HepG2 (cell line): Measurements from ENCODE around the gene ACOT13. TPM values are rescaled to one million over a fixed set of nuclear protein-coding genes. Genes with fewer than 3 reads are reported as not detected.

ENCODE experiments used
- AGO1 ChIP-seq: fragments of 200-400 bp; formaldehyde crosslinking; IDR thresholded peaks from 2 replicates; pipeline ENCODE4 v1.6.1; 2017; ENCODE audit warnings: mild to moderate bottlenecking, low read depth, low read length, moderate library complexity; ENCODE audit not compliant: poor library complexity, severe bottlenecking
- CENPX ChIP-seq: sonication (generic); formaldehyde crosslinking; IDR thresholded peaks from 2 replicates; pipeline ENCODE4 v1.9.0; 2021; ENCODE audit warnings: mild to moderate bottlenecking, missing genetic modification reagents, moderate library complexity
- CHCHD3 ChIP-seq: sonication (generic); formaldehyde crosslinking; IDR thresholded peaks from 2 replicates; pipeline ENCODE4 v1.8.0; 2022; ENCODE audit warnings: mild to moderate bottlenecking, missing genetic modification reagents, moderate library complexity
- IKZF4 ChIP-seq: sonication (generic); formaldehyde crosslinking; IDR thresholded peaks from 2 replicates; pipeline ENCODE4 v1.5.1; 2020; ENCODE audit warnings: borderline replicate concordance, mild to moderate bottlenecking, low read depth, missing genetic modification reagents; ENCODE audit errors: not compliant biosample characterization
- NFRKB ChIP-seq: fragments of 450-650 bp; IDR thresholded peaks from 2 replicates; pipeline ENCODE4 v1.6.1; 2017
- NR1H2 ChIP-seq: sonication (generic); formaldehyde crosslinking; IDR thresholded peaks from 2 replicates; pipeline ENCODE4 v1.8.1; 2022; ENCODE audit warnings: low read depth, missing genetic modification reagents, borderline replicate concordance
- SNAPC2 ChIP-seq: sonication (generic); formaldehyde crosslinking; IDR thresholded peaks from 2 replicates; pipeline ENCODE4 v1.8.1; 2022; ENCODE audit warnings: mild to moderate bottlenecking, missing genetic modification reagents
- ZBTB7B ChIP-seq: sonication (generic); formaldehyde crosslinking; IDR thresholded peaks from 2 replicates; pipeline ENCODE4 v1.4.0; 2020; ENCODE audit warnings: missing genetic modification reagents
- ZNF432 ChIP-seq: sonication (generic); formaldehyde crosslinking; IDR thresholded peaks from 2 replicates; pipeline ENCODE4 v1.5.0; 2020; ENCODE audit warnings: missing genetic modification reagents, mild to moderate bottlenecking, borderline replicate concordance
- ZNF441 ChIP-seq: sonication (generic); formaldehyde crosslinking; IDR thresholded peaks from 2 replicates; pipeline ENCODE4 v1.7.0; 2021; ENCODE audit warnings: missing genetic modification reagents, borderline replicate concordance
- ZNF468 ChIP-seq: sonication (generic); formaldehyde crosslinking; IDR thresholded peaks from 2 replicates; pipeline ENCODE4 v1.8.0; 2022; ENCODE audit warnings: mild to moderate bottlenecking, moderate library complexity, missing genetic modification reagents
- ZSCAN31 ChIP-seq: sonication (generic); formaldehyde crosslinking; IDR thresholded peaks from 2 replicates; pipeline ENCODE4 v1.5.0; 2020; ENCODE audit warnings: low read depth, mild to moderate bottlenecking, missing genetic modification reagents
- polyA plus RNA-seq, 8 experiments: library from polyadenylated mRNA; depleted of rRNA in 3 of 8; stranded (reverse) in 7 of 8; unstranded in 1 of 8; fragments of >200 nt; fragmentation: Illumina TruSeq in 4 of 8; extraction: Trizol in 4 of 8; gene quantifications; 2 replicates each; pipeline versions ENCODE4 v1.2.1 to v1.2.3, GENCODE V29; 2011 to 2016; ENCODE audit warnings: low read depth in 4 of 8, missing spikeins in 1 of 8, mixed read lengths in 1 of 8; ENCODE audit not compliant: insufficient read depth in 1 of 8
- total RNA-seq, 5 experiments: library from RNA; depleted of rRNA; stranded (reverse); fragments of >200 nt; fragmentation: Illumina TruSeq; extraction: Trizol; gene quantifications; 2 replicates each; pipeline ENCODE4 v1.2.3, GENCODE V29; 2016; ENCODE audit warnings: low read depth in 1 of 5
- TF ChIP-seq, protein P1 (sequence below): sonication (generic); formaldehyde crosslinking; IDR thresholded peaks from 2 replicates; pipeline ENCODE4 v1.5.0; 2020; ENCODE audit warnings: missing genetic modification reagents
- TF ChIP-seq, protein P2 (sequence below): sonication (generic); formaldehyde crosslinking; IDR thresholded peaks from 2 replicates; pipeline ENCODE4 v1.4.0; 2020; ENCODE audit warnings: mild to moderate bottlenecking, missing genetic modification reagents

The ACOT13 gene
- total and polyA plus RNA-seq, 2 of the 13 experiments (the other 11 are each of a cell fraction or from before 2014, with no cell fraction given) = 31.5 to 45.1 TPM

DNA sequence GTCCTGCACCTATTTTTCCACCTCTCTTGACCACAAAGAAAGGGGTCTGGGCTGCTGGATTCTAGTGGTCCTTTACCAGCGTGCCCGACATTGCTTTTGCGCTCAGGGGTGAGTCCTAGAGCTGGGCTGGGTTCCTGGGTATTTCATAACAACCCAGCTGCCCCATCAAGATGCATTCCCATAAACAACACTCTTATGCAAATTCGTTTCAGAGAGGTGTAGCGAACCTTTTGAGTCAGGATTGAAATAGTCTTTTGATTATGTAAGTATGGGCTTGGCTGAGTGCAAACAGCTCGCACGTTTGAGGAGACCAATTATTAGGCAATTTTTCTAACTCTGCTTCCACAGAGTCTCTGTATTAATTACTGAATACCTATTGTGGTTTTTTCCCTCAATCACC, 13.7 kb downstream of the ACOT13 start (continued):
- TF ChIP-seq, protein P1, sequence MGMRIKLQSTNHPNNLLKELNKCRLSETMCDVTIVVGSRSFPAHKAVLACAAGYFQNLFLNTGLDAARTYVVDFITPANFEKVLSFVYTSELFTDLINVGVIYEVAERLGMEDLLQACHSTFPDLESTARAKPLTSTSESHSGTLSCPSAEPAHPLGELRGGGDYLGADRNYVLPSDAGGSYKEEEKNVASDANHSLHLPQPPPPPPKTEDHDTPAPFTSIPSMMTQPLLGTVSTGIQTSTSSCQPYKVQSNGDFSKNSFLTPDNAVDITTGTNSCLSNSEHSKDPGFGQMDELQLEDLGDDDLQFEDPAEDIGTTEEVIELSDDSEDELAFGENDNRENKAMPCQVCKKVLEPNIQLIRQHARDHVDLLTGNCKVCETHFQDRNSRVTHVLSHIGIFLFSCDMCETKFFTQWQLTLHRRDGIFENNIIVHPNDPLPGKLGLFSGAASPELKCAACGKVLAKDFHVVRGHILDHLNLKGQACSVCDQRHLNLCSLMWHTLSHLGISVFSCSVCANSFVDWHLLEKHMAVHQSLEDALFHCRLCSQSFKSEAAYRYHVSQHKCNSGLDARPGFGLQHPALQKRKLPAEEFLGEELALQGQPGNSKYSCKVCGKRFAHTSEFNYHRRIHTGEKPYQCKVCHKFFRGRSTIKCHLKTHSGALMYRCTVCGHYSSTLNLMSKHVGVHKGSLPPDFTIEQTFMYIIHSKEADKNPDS (CRISPR knock-in tag) = no peak
- TF ChIP-seq SNAPC2 (no peak), ZSCAN31 (CRISPR knock-in tag) (no peak), IKZF4 (CRISPR knock-in tag) (no peak), NFRKB (no peak), CHCHD3 (no peak), NR1H2 (CRISPR knock-in tag) (no peak), ZNF441 (CRISPR knock-in tag) (no peak), CENPX (CRISPR knock-in tag) (no peak), AGO1 (no peak), ZNF468 (no peak), ZBTB7B (CRISPR knock-in tag) (no peak), ZNF432 (CRISPR knock-in tag) (no peak)
- TF ChIP-seq, protein P2, sequence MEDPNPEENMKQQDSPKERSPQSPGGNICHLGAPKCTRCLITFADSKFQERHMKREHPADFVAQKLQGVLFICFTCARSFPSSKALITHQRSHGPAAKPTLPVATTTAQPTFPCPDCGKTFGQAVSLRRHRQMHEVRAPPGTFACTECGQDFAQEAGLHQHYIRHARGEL (CRISPR knock-in tag) = no peak
